BJ (cell line): ENCODE results near the gene CFTR. TPM values are rescaled to one million over a fixed set of nuclear protein-coding genes. Genes with fewer than 3 reads are reported as not detected.

ENCODE experiments used
- CTCF ChIA-PET: fragments of 350-600 bp; formaldehyde crosslinking; extraction: SDS; loops from one replicate; lab custom pipeline; 2021; ENCODE audit warnings: antibody characterized with exemption, inconsistent platforms; lab: Yijun Ruan, JAX
- POLR2A ChIA-PET: fragments of 300-600 bp; sonication (Branson Sonifier 250); formaldehyde crosslinking; extraction: SDS; loops from one replicate; lab custom pipeline; 2021; ENCODE audit warnings: antibody characterized with exemption; lab: Charles Lee
- DNase-seq: peaks from one replicate; pipeline ENCODE4 v3.0.0-alpha.2; 2011; ENCODE audit warnings: low read depth
- H3K27me3 ChIP-seq: 2 replicates; pipeline ENCODE4 v1.6.0; 2011; ENCODE audit warnings: low read length; ENCODE audit not compliant: control insufficient read depth, insufficient read depth
- H3K36me3 ChIP-seq: 2 replicates; pipeline ENCODE4 v1.5.1; 2011; ENCODE audit warnings: low read length; ENCODE audit not compliant: control insufficient read depth, insufficient read depth
- H3K4me3 ChIP-seq: 2 replicates; pipeline ENCODE4 v1.5.1; 2011; ENCODE audit warnings: low read depth, mild to moderate bottlenecking, control low read depth, low read length
- CTCF ChIP-seq: IDR thresholded peaks from 2 replicates; pipeline ENCODE4 v1.5.1; 2011; ENCODE audit warnings: low read depth, mild to moderate bottlenecking, control low read depth, inconsistent platforms, low read length, moderate library complexity; ENCODE audit not compliant: insufficient read depth
- polyA plus RNA-seq: library from polyadenylated mRNA; depleted of rRNA; stranded (reverse); fragments of >200 nt; gene quantifications from 2 replicates; pipeline ENCODE4 v1.2.3, GENCODE V29; 2011

CFTR gene
- polyA plus RNA-seq, 1 experiment: not detected

- ChIA-PET POLR2A (no interaction called here), CTCF (no interaction called here)
- no peak for TF ChIP-seq CTCF
- no peak for DNase-seq
- Histone ChIP-seq H3K4me3 (no peak overlapping the region), H3K36me3 (no peaks in the 10 kb centered on the region), H3K27me3 (no peaks in the 10 kb centered on the region)
Measured at GRCh38 chr7:117472335-117472734, 7.5 kb upstream of the CFTR start.

- CTCF ChIA-PET: no interaction called here
- H3K4me3 ChIP-seq: no peak overlapping the region
- H3K27me3 ChIP-seq: peaks cover 17% of the 10 kb centered on the region
- POLR2A ChIA-PET: no interaction called here
- no peak for DNase-seq
- H3K36me3 ChIP-seq: no peaks in the 10 kb centered on the region
- no peak for TF ChIP-seq CTCF
Measured at GRCh38 chr7:117476557-117477215, 3.1 kb upstream of the CFTR start.

- no peak for DNase-seq
- ChIA-PET POLR2A (no interaction called here), CTCF (no interaction called here)
- Histone ChIP-seq H3K27me3 (peaks cover 17% of the 10 kb centered on the region), H3K4me3 (no peak overlapping the region), H3K36me3 (no peaks in the 10 kb centered on the region)
- TF ChIP-seq CTCF: no peak
Measured at GRCh38 chr7:117478836-117479224, 995 bp upstream of the CFTR start.

- TF ChIP-seq CTCF: no peak
- no peak for DNase-seq
- Histone ChIP-seq H3K27me3 (peaks cover 17% of the 10 kb centered on the region), H3K4me3 (no peak overlapping the region), H3K36me3 (no peaks in the 10 kb centered on the region)
- ChIA-PET CTCF (no interaction called here), POLR2A (no interaction called here)
Measured at GRCh38 chr7:117480055-117480362, 184 bp downstream of the CFTR start.

- no peak for DNase-seq
- no peaks in the 10 kb centered on the region for H3K36me3 ChIP-seq
- ChIA-PET POLR2A (no interaction called here), CTCF (no interaction called here)
- no peak for TF ChIP-seq CTCF
- no peak overlapping the region for H3K4me3 ChIP-seq
- H3K27me3 ChIP-seq: peaks cover 17% of the 10 kb centered on the region
Measured at GRCh38 chr7:117480978-117481377, 1.2 kb downstream of the CFTR start.
